Nephron progenitor cell (in vitro differentiated cells): Measurements from ENCODE around the gene FETUB.

Source experiments
- DNase-seq: peaks from one replicate; pipeline ENCODE4 v3.0.0; 2021
- H3K27ac Mint-ChIP-seq: 2 replicates; pipeline ENCODE4 v1.8.0; 2021; ENCODE audit warnings: mild to moderate bottlenecking, moderate library complexity, mixed read lengths
- H3K27me3 Mint-ChIP-seq: 2 replicates; pipeline ENCODE4 v1.8.0; 2021; ENCODE audit warnings: mild to moderate bottlenecking, low read depth, mixed read lengths; ENCODE audit not compliant: poor library complexity
- H3K36me3 Mint-ChIP-seq: 2 replicates; pipeline ENCODE4 v1.8.0; 2021; ENCODE audit warnings: low read depth, mixed read lengths
- H3K4me1 Mint-ChIP-seq: 2 replicates; pipeline ENCODE4 v1.8.0; 2021; ENCODE audit warnings: mixed read lengths
- H3K4me3 Mint-ChIP-seq: 2 replicates; pipeline ENCODE4 v1.8.0; 2021; ENCODE audit warnings: mild to moderate bottlenecking, moderate library complexity, mixed read lengths
- H3K9me3 Mint-ChIP-seq: 2 replicates; pipeline ENCODE4 v1.8.0; 2021; ENCODE audit warnings: mild to moderate bottlenecking, moderate library complexity, mixed read lengths
- CTCF ChIP-seq: fragments of 200-600 bp; sonication (generic); IDR thresholded peaks from 2 replicates; pipeline ENCODE4 v1.5.0; 2021; ENCODE audit warnings: antibody characterized with exemption

Gene FETUB

DNA sequence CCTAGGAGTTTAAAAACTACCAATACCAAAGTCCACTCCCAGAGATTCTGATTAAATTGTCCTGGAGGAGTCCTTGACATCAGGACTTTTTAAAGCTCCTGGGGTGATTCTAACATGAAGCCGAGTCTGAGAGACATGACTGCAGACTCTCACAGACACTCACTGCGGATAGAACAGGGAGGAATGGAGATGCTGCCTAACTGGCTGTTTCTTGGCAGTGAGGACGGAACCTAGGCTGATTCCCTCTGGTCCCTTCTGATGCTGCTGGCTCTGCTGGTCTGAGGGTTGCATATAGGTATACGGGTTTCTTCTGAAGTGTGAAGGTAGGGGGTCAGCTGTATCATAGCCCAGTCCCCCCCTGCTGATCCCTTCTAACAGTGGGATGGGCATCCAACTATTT is 24.3 kb downstream of the FETUB start:
- Mint-ChIP-seq H3K4me3 (no peak overlapping the region), H3K4me1 (peaks cover 31% of the 10 kb centered on the region)
- no peak for TF ChIP-seq CTCF

DNA sequence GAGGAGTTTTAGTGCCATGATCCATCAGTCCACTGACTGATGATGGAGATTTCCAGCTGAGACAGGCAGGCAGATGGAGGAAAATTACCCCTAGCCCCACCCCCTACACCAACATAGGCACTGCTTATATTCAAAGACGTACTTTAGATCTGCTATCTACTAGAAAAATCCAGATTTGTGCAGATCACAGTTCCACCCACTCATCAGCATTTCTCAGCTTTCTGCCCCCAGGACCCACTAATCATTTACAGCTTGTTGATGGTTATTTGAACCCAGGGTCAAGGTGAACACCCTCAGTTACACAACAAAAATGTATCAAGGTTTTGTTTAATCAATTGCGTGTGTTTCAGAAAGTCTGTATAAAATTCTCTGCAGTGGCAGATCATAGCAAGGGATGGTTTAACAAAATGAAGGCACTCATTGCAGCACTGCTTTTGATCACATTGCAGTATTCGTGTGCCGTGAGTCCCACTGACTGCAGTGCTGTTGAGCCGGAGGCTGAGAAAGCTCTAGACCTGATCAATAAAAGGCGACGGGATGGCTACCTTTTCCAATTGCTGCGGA is 25.5 kb downstream of the FETUB start, which contains the start of gene HRG:
Gene HRG, plus strand, starts transcription at position 390 of the 564 bp plus-strand sequence. Its CDS starts 18 bp downstream, at position 408.
- Mint-ChIP-seq H3K4me3 (no peak within 1 kb of the TSS), H3K36me3 (no peaks in the 10 kb centered on the region), H3K4me1 (peaks cover 31% of the 10 kb centered on the region), H3K27me3 (peaks cover 6% of the 10 kb centered on the region), H3K9me3 (no peaks in the 10 kb centered on the region), H3K27ac (no peak within 1 kb of the TSS)
- no peak for TF ChIP-seq CTCF
- DNase-seq, result no peak

More for the DNA sequence above, 24.3 kb downstream of the FETUB start:
- no peaks in the 10 kb centered on the region for H3K36me3 Mint-ChIP-seq
- DNase-seq, result no peak
- peaks cover 6% of the 10 kb centered on the region for H3K27me3 Mint-ChIP-seq
- peaks cover 3% of the 10 kb centered on the region for H3K9me3 Mint-ChIP-seq
- H3K27ac Mint-ChIP-seq, result no peak overlapping the region

- TF ChIP-seq CTCF, result no peak
- Mint-ChIP-seq H3K4me3 (no peak overlapping the region), H3K4me1 (peaks cover 16% of the 10 kb centered on the region), H3K27me3 (peaks cover 4% of the 10 kb centered on the region), H3K27ac (no peak overlapping the region), H3K36me3 (no peaks in the 10 kb centered on the region), H3K9me3 (no peaks in the 10 kb centered on the region)
- DNase-seq, result no peak
Observed at GRCh38 chr3:186668426-186668825, 28.2 kb downstream of the FETUB start.

DNA sequence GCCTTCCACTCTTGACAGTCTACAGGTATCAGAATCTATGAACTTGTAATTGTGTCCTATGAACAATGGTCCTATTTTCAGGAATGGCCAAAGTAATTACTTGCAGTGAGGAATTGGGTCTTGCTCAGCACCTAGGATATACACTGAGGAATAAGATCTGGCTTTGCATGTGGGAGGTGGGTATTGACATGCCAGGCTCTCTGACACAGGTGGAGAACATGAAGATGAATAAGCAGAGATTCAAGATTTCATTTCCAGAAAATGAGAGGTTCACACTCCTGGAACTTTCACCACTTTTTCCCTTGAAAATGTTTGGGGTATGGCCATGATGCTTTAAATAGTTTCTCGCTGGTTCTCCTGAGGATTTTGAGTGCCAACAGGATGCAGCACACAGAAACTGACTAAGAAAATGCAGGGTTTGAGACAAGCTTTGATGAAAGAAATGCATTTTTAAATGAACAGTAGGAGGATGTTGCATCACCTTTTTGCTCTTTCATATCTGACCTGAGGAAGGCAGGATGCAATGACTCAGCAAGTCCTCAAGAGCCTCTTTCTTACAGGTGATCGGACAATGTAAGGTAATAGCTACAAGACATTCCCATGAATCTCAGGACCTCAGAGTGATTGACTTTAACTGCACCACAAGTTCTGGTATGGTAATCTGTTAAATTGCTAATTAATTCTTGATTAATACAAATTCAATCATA is 29.3 kb downstream of the FETUB start:
- Mint-ChIP-seq H3K36me3 (no peaks in the 10 kb centered on the region), H3K27me3 (peaks cover 6% of the 10 kb centered on the region), H3K9me3 (no peaks in the 10 kb centered on the region), H3K27ac (no peak overlapping the region), H3K4me1 (peaks cover 5% of the 10 kb centered on the region), H3K4me3 (no peak overlapping the region)
- no peak for DNase-seq
- TF ChIP-seq CTCF, result no peak

DNA sequence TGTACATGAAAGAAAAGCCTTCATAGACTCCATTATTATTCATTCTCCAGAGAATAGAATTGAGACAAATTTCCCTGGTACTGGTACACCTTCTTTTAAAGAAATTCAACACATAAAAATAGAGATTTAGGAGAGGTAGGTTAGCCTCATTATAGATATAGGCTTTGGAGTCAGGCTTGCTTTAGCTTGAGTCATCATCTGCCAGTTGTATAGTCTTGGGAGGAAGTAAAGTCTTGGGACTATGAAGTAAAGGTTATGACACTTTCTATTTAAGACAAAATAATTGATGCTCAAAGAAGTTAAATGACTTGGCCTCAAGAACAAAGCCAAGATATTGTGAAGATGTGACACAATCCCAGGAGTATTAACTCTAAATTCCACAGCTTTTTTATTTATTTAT is 30.0 kb downstream of the FETUB start:
- Mint-ChIP-seq H3K36me3 (no peaks in the 10 kb centered on the region), H3K4me3 (no peak overlapping the region), H3K27ac (no peak overlapping the region), H3K27me3 (peaks cover 9% of the 10 kb centered on the region), H3K4me1 (peaks cover 5% of the 10 kb centered on the region), H3K9me3 (no peaks in the 10 kb centered on the region)
- DNase-seq, result no peak
- no peak for TF ChIP-seq CTCF

- Mint-ChIP-seq H3K9me3 (no peaks in the 10 kb centered on the region), H3K36me3 (no peaks in the 10 kb centered on the region), H3K4me1 (no peaks in the 10 kb centered on the region), H3K27ac (no peak overlapping the region), H3K4me3 (no peak overlapping the region), H3K27me3 (peaks cover 6% of the 10 kb centered on the region)
- DNase-seq, result no peak
- TF ChIP-seq CTCF, result no peak
Observed at GRCh38 chr3:186671051-186671450, 30.9 kb downstream of the FETUB start.
